ENCODE data around the gene RNASE1. TPM values are rescaled to one million over a fixed set of nuclear protein-coding genes. Genes with fewer than 3 reads are reported as not detected.

Gene RNASE1
- total RNA-seq, 1 donor = 1.1 TPM

GRCh38 chr14:20805485-20805884, 2.8 kb upstream of the RNASE1 start:
- no peaks in the 10 kb centered on the region for H4K20me1 ChIP-seq (ENCODE audit: insufficient read depth, low read length)
- H3K4me3 ChIP-seq (ENCODE audit: insufficient read depth, low read length) = no peak overlapping the region
- no peaks in the 10 kb centered on the region for H3K36me3 ChIP-seq (ENCODE audit: insufficient read depth, low read length)
- no peaks in the 10 kb centered on the region for H3K4me1 ChIP-seq (ENCODE audit: insufficient read depth, low read length)
- H3K79me2 ChIP-seq (ENCODE audit: insufficient read depth, low read length) = no peaks in the 10 kb centered on the region
- H3K9me3 ChIP-seq (ENCODE audit: low read depth, low read length) = no peaks in the 10 kb centered on the region
- H2AFZ ChIP-seq (ENCODE audit: low read length) = no peak overlapping the region
- no peak for DNase-seq (ENCODE audit: insufficient read length, low spot score, missing footprints)
- no peak overlapping the region for H3K4me2 ChIP-seq (ENCODE audit: insufficient read depth, low read length)
- H3K27me3 ChIP-seq (ENCODE audit: insufficient read depth, low read length) = peaks cover 9% of the 10 kb centered on the region
- H3K27ac ChIP-seq (ENCODE audit: low read depth, low read length) = no peak overlapping the region
- no peak for TF ChIP-seq CTCF (IDR thresholded peaks at IDR 0.05; ENCODE audit: extremely low read depth, low read depth, low read length)

- no peak overlapping the region for H3K27ac ChIP-seq (ENCODE audit: low read depth, low read length)
- H3K9me3 ChIP-seq (ENCODE audit: low read depth, low read length) = no peaks in the 10 kb centered on the region
- no peaks in the 10 kb centered on the region for H4K20me1 ChIP-seq (ENCODE audit: insufficient read depth, low read length)
- no peak overlapping the region for H3K4me3 ChIP-seq (ENCODE audit: insufficient read depth, low read length)
- H3K27me3 ChIP-seq (ENCODE audit: insufficient read depth, low read length) = peaks cover 9% of the 10 kb centered on the region
- no peak for TF ChIP-seq CTCF (IDR thresholded peaks at IDR 0.05; ENCODE audit: extremely low read depth, low read depth, low read length)
- no peak for DNase-seq (ENCODE audit: insufficient read length, low spot score, missing footprints)
- H3K79me2 ChIP-seq (ENCODE audit: insufficient read depth, low read length) = no peaks in the 10 kb centered on the region
- H2AFZ ChIP-seq (ENCODE audit: low read length) = no peak overlapping the region
- H3K4me2 ChIP-seq (ENCODE audit: insufficient read depth, low read length) = no peak overlapping the region
- no peaks in the 10 kb centered on the region for H3K4me1 ChIP-seq (ENCODE audit: insufficient read depth, low read length)
- no peaks in the 10 kb centered on the region for H3K36me3 ChIP-seq (ENCODE audit: insufficient read depth, low read length)
Measured at GRCh38 chr14:20803223-20803622, 579 bp upstream of the RNASE1 start.

- Histone ChIP-seq H4K20me1 (ENCODE audit: insufficient read depth, low read length) (no peaks in the 10 kb centered on the region), H3K27ac (ENCODE audit: low read depth, low read length) (no peak overlapping the region), H3K4me1 (ENCODE audit: insufficient read depth, low read length) (no peaks in the 10 kb centered on the region), H3K4me3 (ENCODE audit: insufficient read depth, low read length) (no peak overlapping the region), H3K4me2 (ENCODE audit: insufficient read depth, low read length) (no peak overlapping the region), H3K36me3 (ENCODE audit: insufficient read depth, low read length) (no peaks in the 10 kb centered on the region), H3K79me2 (ENCODE audit: insufficient read depth, low read length) (no peaks in the 10 kb centered on the region), H2AFZ (ENCODE audit: low read length) (no peak overlapping the region), H3K27me3 (ENCODE audit: insufficient read depth, low read length) (peaks cover 3% of the 10 kb centered on the region), H3K9me3 (ENCODE audit: low read depth, low read length) (no peaks in the 10 kb centered on the region)
- DNase-seq (ENCODE audit: insufficient read length, low spot score, missing footprints) = no peak
- no peak for TF ChIP-seq CTCF (IDR thresholded peaks at IDR 0.05; ENCODE audit: extremely low read depth, low read depth, low read length)
Measured at GRCh38 chr14:20801726-20802125, 918 bp downstream of the RNASE1 start.

GRCh38 chr14:20799892-20800544, 2.6 kb downstream of the RNASE1 start:
- Histone ChIP-seq H3K36me3 (ENCODE audit: insufficient read depth, low read length) (no peaks in the 10 kb centered on the region), H3K4me2 (ENCODE audit: insufficient read depth, low read length) (no peak overlapping the region), H3K79me2 (ENCODE audit: insufficient read depth, low read length) (no peaks in the 10 kb centered on the region), H4K20me1 (ENCODE audit: insufficient read depth, low read length) (no peaks in the 10 kb centered on the region), H3K4me3 (ENCODE audit: insufficient read depth, low read length) (no peak overlapping the region), H3K9me3 (ENCODE audit: low read depth, low read length) (no peaks in the 10 kb centered on the region), H2AFZ (ENCODE audit: low read length) (no peak overlapping the region), H3K27me3 (ENCODE audit: insufficient read depth, low read length) (peaks cover 3% of the 10 kb centered on the region), H3K4me1 (ENCODE audit: insufficient read depth, low read length) (no peaks in the 10 kb centered on the region), H3K27ac (ENCODE audit: low read depth, low read length) (no peak overlapping the region)
- no peak for TF ChIP-seq CTCF (IDR thresholded peaks at IDR 0.05; ENCODE audit: extremely low read depth, low read depth, low read length)
- no peak for DNase-seq (ENCODE audit: insufficient read length, low spot score, missing footprints)
